A673 (cell line): ENCODE measurements around the gene CDAN1. TPM values are rescaled to one million over a fixed set of nuclear protein-coding genes. Genes with fewer than 3 reads are reported as not detected.

Experiments used
- BruUV-seq: library from RNA; stranded (reverse); fragments of 400-500 nt; replicated peaks from 2 replicates; lab custom pipeline; 2021; lab: Mats Ljungman, UMichigan
- CTCF ChIA-PET: fragments of 300-600 bp; sonication (Branson Sonifier 250); formaldehyde crosslinking; loops from one replicate; lab custom pipeline; 2022; ENCODE audit warnings: antibody characterized with exemption; lab: Charles Lee
- POLR2A ChIA-PET: fragments of 300-600 bp; sonication (Branson Sonifier 250); formaldehyde crosslinking; loops from one replicate; lab custom pipeline; 2022; ENCODE audit warnings: antibody characterized with exemption; ENCODE audit not compliant: low non-redundant PET; lab: Charles Lee
- DNase-seq: peaks from one replicate; pipeline ENCODE4 v3.0.0-alpha.2; 2015; ENCODE audit warnings: low spot score
- H3K27ac ChIP-seq: fragments of 200-600 bp; sonication (generic); 2 replicates; pipeline ENCODE4 v1.5.1; 2016; ENCODE audit warnings: mixed run types, low read depth, mild to moderate bottlenecking, mixed read lengths, antibody characterized with exemption, low read length; ENCODE audit not compliant: poor library complexity, severe bottlenecking
- H3K27me3 ChIP-seq: fragments of 200-600 bp; sonication (generic); replicated peaks from 2 replicates; pipeline ENCODE4 v1.6.1; 2017; ENCODE audit warnings: mixed run types, low read depth, mild to moderate bottlenecking, mixed read lengths, antibody characterized with exemption, low read length; ENCODE audit not compliant: insufficient read depth, poor library complexity
- H3K36me3 ChIP-seq: fragments of 200-600 bp; sonication (generic); 2 replicates; pipeline ENCODE4 v1.6.1; 2016; ENCODE audit warnings: mixed run types, mild to moderate bottlenecking, mixed read lengths, antibody characterized with exemption, low read length; ENCODE audit not compliant: insufficient read depth, poor library complexity, severe bottlenecking
- H3K4me1 ChIP-seq: fragments of 200-600 bp; sonication (generic); 2 replicates; pipeline ENCODE4 v1.6.1; 2017; ENCODE audit warnings: mixed run types, mild to moderate bottlenecking, mixed read lengths, antibody characterized with exemption, low read length; ENCODE audit not compliant: insufficient read depth, poor library complexity, severe bottlenecking
- H3K4me3 ChIP-seq: fragments of 200-600 bp; sonication (generic); 2 replicates; pipeline ENCODE4 v1.5.1; 2016; ENCODE audit warnings: low read depth, mixed run types, mild to moderate bottlenecking, mixed read lengths, low read length; ENCODE audit not compliant: poor library complexity, severe bottlenecking
- H3K9me3 ChIP-seq: fragments of 200-600 bp; sonication (generic); 2 replicates; pipeline ENCODE4 v1.6.1; 2016; ENCODE audit warnings: mixed run types, low read depth, mild to moderate bottlenecking, mixed read lengths, antibody characterized with exemption, low read length; ENCODE audit not compliant: poor library complexity, severe bottlenecking
- EZH2 ChIP-seq: fragments of 200-600 bp; sonication (generic); IDR thresholded peaks from 2 replicates; pipeline ENCODE4 v1.6.1; 2017; ENCODE audit warnings: borderline replicate concordance, low read depth, mild to moderate bottlenecking, mixed read lengths, antibody characterized with exemption, low read length; ENCODE audit not compliant: poor library complexity, severe bottlenecking
- intact Hi-C: fragments of 100-400 bp; cut with micrococcal nuclease; formaldehyde crosslinking; loops from one replicate; pipeline ENCODE4 v1.10.0; 2022; ENCODE audit not compliant: unreplicated experiment
- total RNA-seq: library from RNA; stranded (reverse); gene quantifications from 2 replicates; pipeline ENCODE4 v1.2.3, GENCODE V29; 2021
- TF ChIP-seq, protein P1 (sequence below): fragments of 300-800, 200-600 bp; sonication (generic); conservative IDR thresholded peaks from 2 replicates; pipeline ENCODE4 v1.5.1; 2017; ENCODE audit warnings: low read depth, mild to moderate bottlenecking, antibody characterized with exemption, low read length, moderate library complexity, mixed read lengths

The CDAN1 gene
- total RNA-seq, 1 experiment from 2014 or later = 29.5 TPM

DNA sequence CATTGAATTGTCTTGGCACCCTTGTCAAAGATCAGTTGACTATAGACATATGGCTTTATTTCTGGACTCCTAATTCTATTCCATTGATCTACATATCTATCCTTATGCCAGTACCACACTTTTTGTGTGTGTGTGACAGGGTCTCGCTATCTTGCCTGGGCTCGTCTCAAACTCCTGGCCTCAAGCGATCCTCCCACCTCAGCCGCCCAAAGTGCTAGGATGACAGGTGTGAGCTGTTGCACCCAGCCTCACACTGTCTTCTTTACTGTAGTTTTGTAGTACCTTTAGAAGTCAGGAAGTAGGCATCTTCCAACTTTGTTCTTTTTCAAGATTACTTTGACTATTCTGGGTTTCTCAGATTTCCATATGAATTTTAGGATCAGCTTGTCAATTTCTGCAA is 24.3 kb downstream of the CDAN1 start:
- H3K27ac ChIP-seq = no peak overlapping the region
- H3K4me1 ChIP-seq = no peaks in the 10 kb centered on the region
- TF ChIP-seq EZH2 = no peak
- TF ChIP-seq, protein P1, sequence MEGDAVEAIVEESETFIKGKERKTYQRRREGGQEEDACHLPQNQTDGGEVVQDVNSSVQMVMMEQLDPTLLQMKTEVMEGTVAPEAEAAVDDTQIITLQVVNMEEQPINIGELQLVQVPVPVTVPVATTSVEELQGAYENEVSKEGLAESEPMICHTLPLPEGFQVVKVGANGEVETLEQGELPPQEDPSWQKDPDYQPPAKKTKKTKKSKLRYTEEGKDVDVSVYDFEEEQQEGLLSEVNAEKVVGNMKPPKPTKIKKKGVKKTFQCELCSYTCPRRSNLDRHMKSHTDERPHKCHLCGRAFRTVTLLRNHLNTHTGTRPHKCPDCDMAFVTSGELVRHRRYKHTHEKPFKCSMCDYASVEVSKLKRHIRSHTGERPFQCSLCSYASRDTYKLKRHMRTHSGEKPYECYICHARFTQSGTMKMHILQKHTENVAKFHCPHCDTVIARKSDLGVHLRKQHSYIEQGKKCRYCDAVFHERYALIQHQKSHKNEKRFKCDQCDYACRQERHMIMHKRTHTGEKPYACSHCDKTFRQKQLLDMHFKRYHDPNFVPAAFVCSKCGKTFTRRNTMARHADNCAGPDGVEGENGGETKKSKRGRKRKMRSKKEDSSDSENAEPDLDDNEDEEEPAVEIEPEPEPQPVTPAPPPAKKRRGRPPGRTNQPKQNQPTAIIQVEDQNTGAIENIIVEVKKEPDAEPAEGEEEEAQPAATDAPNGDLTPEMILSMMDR = no peak
- DNase-seq = no peak
- POLR2A ChIA-PET = no interaction called here
- CTCF ChIA-PET = no interaction called here
- H3K9me3 ChIP-seq = no peaks in the 10 kb centered on the region
- no peak overlapping the region for H3K4me3 ChIP-seq
- H3K27me3 ChIP-seq = no peaks in the 10 kb centered on the region
- H3K36me3 ChIP-seq = peaks cover 3% of the 10 kb centered on the region
- BruUV-seq = no TSS peak
- intact Hi-C loops = no loop called here

DNA sequence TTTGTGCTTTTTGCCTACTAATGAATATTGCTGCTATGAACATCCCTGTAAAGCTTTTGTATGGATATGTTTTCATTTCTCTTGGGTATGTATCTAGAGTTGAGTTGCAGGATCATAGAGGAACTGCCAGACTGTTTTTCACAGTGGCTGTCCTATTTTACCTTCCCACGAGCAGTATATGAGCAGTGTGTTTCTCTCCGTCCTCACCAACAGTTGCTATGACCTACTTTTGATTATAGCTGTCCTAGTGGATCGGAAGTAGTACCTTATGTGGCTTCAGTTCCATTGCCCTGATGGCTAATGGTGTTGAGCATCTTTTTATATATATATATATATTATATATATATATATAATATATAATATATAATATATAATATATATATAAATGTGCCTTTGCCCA is 25.2 kb downstream of the CDAN1 start:
- Histone ChIP-seq H3K4me3 (no peak overlapping the region), H3K27ac (no peak overlapping the region), H3K9me3 (no peaks in the 10 kb centered on the region), H3K36me3 (peaks cover 3% of the 10 kb centered on the region), H3K27me3 (no peaks in the 10 kb centered on the region), H3K4me1 (no peaks in the 10 kb centered on the region)
- TF ChIP-seq, protein P1 = no peak
- TF ChIP-seq EZH2 = no peak
- ChIA-PET CTCF (no interaction called here), POLR2A (no interaction called here)
- no peak for DNase-seq
- no TSS peak for BruUV-seq
- intact Hi-C loops = no loop called here

DNA sequence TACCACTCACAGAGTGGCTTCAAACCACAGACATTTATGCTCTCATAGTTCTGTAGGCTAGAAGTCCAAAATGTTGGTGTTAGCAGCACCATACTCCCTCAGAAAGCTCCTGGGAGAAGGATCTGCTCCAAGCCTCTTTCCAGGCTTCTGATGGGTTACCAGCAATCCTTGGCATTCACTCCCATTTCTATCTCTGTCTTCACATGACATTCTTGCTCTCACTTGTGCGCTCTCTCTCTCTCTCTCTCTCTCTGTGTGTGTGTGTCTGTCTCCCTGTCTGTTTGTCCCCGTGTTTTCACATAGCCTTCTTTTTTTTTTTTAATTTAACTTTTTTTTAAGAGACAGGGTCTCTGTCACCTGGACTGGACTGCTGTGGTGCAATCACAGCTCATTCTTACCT is 26.3 kb downstream of the CDAN1 start:
- Histone ChIP-seq H3K4me3 (no peak overlapping the region), H3K36me3 (peaks cover 3% of the 10 kb centered on the region), H3K4me1 (no peaks in the 10 kb centered on the region), H3K27ac (no peak overlapping the region), H3K9me3 (no peaks in the 10 kb centered on the region), H3K27me3 (no peaks in the 10 kb centered on the region)
- intact Hi-C loops = no loop called here
- TF ChIP-seq EZH2 = no peak
- TF ChIP-seq, protein P1 = no peak
- no peak for DNase-seq
- no TSS peak for BruUV-seq
- ChIA-PET CTCF (no interaction called here), POLR2A (no interaction called here)
